Right kidney (tissue), 1 donor: ENCODE results near the gene CDYL2.

Source experiments
- DNase-seq: peaks from one replicate; pipeline ENCODE4 v3.0.0-alpha.2; 2016

The CDYL2 gene

GRCh38 chr16:80592273-80592672, 212.1 kb downstream of the CDYL2 start:
- no peak for DNase-seq

- DNase-seq, result no peak
Measured at GRCh38 chr16:80591071-80591915, 213.1 kb downstream of the CDYL2 start.

- no peak for DNase-seq
Measured at GRCh38 chr16:80587071-80587470, 217.3 kb downstream of the CDYL2 start.

DNA sequence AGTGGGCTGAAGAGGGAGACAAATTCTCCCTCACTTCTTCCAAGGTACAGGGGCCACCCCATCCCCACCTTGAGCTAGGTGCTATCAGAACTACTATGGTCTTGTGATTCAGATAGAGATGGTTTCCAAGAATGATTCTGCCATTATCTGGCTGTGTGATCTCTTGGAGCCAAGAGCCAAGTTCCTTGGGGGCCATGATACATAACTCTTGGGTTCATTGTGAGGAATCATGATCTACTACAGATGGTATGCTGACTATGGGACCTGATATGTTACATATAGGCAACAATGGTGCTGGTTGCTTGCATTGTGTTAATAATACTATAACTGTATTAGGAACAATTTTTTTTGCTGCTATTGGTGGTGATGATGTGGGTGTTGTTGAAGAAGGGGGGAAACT, 217.9 kb downstream of the CDYL2 start:
- DNase-seq, result no peak

DNA sequence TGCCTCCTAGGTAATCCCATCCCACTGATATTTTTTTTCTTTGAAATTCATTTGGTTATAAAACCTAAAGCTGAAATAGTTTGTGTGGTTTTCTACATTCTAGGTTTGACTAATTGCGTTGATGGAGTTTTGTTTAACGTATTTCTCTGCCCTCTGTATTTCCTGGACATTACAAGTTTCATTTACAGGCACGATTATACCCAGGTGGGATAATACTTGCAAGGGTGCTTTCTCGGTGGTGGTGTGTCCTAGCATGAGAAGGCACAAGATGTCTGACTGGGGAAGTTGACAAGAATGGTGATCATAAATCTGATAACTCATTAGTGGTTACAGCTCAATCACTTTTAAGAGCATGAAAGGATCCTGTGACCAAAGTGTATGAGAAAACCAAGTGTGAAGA, 218.6 kb downstream of the CDYL2 start:
- no peak for DNase-seq

DNA sequence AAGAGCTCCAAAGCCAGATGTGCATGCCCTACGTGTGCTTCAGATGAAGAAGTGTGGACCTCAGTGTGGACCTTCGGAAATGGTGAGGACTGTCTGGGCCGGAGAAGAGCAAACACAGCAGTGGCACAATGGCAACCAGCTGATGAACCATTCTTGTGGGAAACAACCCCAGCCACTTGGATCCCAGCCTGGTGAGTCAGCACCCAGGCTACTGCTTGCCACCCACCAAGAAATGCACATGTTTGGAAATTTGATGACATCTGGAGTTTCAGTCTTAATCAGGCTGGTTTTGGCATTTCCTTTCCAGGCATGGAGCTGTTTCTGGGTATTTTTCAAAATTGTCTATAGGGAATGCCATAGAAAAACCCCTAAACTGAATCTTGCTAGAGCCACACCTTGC, 220.9 kb downstream of the CDYL2 start:
- no peak for DNase-seq

- DNase-seq, result no peak
Measured at GRCh38 chr16:80580109-80580832, 224.1 kb downstream of the CDYL2 start.

DNA sequence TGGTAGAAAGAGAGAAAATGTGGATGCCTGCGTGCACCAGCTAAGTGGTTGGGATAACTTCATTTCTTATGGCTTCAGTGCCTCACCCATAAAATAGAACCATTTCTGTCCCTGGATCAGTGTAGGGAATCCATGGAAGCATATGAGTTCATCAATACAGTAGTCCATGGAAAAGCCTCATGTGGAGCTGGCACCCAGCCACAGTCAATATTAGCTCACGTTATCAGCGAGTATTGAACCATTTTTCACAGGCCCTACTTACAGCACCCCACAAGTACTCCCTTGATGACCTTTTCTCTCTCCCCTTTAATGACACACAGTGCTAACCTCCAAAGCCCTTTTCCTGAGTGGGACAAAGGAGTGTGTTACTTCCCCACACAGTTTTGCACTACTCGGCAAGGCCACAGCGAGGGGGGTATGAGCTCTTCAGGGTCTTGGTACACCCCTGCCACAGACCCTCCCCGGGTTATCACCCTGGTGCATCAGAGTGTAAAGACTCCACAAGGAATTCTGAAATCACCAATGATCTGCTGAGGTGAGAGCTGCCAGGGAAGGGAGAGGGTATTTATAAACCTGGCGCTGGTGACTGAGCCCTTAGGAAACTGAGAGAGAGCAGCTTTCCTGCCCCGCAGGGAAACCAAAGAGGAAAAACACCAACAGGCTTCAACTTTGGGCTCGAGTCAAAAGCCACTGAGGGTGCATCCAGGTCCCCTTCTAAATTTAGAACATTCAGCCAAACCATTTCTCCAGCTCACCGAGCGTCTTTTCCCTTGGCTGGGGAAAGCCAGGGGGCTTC, 226.7 kb downstream of the CDYL2 start:
- DNase-seq, result no peak

DNA sequence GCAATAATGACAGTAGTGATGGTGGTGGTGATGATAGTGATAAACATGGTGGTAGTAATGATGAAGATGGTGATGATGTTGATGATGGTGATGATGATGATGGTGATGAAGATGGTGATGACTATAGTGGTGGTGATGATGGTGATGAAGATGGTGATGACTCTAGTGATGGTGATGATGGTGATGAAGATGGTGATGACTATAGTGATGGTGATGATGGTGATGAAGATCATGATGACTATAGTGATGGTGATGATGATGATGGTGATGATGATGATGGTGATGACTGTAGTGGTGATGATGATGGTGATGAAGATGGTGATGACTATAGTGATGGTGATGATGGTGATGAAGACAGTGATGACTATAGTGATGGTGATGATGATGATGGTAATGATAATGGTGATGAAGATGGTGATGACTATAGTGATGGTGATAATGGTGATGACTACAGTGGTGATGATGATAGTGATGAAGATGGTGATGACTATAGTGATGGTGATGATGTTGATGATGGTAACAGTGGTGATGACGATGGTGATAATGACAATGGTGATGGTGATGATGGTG, 228.0 kb downstream of the CDYL2 start:
- no peak for DNase-seq

DNA sequence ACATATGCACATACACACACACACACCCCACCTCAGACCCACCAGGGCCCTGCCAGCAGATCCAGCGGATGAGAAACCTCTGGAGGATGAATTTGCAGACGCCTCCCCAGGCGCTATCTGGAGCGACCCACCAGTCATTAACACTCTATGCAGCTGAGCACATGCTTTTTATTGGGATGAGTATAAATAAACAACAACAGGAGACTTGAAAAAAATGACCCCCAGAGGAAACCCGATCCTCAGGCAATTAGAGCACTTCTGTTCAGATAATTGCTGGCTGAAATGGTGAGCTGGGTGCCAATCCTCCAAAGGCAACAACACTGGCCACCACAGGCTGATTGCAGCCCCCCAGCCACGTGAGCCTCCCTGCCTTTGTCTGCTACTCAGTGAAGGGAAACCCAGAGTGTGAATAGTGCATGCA, 230.7 kb downstream of the CDYL2 start:
- DNase-seq, result no peak

- DNase-seq, result no peak
Measured at GRCh38 chr16:80570106-80570478, 234.3 kb downstream of the CDYL2 start.

DNA sequence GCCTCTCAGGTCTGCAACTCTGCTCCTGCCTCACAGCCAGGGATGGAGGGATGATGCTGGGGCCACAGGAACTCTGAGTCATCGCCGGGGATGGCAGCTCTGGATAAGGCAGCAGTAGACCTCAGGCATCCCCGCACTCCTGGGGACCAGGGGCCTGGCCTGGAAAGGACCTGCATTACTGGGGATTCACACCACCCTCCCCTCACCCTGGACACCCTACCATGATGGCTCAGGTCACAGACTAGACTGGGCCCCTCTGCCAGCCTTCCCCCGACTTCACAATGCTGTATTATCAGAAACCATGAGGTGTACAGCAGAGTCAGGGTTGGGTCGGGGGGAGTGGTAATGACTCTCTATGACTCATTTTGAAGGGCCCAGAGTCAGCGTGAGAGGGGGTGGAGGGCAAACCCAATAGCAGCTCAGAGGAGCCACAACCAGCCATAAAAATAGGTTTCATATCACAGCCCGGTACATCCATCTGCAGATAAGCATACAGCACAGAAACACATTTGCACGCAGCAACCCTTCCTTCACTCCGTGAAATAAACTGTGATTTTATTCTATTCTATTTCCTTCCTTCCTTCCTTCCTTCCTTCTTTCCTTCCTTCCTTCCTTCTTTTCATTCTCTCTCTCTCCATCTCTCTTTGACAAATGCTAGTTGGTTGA, 234.8 kb downstream of the CDYL2 start:
- no peak for DNase-seq

DNA sequence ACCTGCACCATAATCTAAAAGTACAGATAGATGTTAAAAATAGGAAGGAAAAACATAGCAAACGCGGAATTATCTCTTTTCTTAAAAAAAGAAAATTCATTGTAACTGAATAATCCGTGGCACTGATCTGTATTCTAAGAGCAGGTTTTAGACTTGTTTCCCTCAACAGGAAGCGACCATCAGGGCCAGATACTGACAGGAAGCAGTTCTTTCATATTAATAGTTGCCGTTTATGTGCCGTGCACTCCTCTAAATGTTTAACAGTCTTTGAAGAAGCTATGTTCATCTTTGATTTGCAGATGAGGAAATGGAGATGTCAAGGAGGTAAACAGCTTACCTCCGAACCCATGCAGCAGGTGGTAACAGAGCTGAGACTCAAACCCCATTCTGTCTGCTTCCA, 240.0 kb downstream of the CDYL2 start:
- DNase-seq, result no peak

DNA sequence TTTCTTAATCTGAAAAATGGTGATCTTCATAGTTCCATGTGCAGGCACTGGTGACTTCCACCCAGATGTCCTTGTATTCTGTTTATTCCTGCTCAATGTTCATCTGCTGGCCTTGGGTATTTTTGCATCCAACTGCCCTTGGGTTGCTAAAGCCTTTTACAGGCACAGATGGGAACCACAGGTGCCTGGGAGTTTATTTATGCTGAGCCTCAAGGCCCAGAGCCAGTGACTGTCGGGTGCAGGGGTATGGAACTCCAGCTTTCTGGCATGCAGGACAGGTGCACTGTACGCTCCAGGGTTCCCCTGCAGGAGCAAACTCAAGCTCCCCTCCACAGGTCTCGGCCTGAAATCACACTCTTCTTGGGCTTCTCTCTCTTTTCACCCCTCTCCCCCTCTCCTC, 241.3 kb downstream of the CDYL2 start:
- no peak for DNase-seq

- DNase-seq, result no peak
Measured at GRCh38 chr16:80559369-80559768, 245.0 kb downstream of the CDYL2 start.

DNA sequence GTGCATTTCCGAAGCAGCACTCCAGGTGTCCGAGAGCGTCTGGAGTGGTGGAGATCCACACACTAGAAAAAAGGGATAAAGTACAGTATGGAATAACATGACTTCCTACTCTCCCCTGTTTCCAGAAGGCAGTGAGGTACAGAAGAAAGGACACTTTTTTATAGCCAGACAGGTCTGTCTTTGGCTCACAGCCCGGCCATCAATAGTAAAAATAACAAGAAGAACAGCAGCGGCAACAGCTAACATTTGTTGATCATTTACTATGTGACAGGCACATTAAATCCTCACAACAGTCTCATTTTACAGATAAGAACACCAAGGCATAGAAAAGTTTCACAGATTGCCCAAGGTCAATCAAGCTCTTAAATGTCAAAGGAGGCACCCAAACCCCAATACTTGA, 247.4 kb downstream of the CDYL2 start:
- DNase-seq, result no peak

DNA sequence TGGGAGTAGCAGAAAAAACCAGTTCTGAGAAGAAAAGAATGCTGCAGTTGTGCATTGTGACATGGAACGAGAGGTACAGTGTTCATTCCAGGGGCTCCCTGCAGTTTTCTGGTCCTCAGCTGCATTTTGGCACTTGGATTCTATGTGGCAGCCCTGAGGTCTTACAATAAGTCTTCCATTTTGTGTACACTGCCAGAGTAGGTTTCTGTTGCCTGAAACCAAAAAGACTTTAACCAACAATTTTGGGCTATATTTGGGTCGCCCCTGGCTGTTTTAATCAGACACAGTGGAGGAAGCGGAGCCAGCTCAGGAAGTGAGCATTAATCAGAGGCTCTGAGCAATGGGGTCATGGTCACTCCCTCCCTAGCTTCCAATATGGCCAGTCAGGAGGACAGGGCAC, 247.9 kb downstream of the CDYL2 start:
- DNase-seq, result no peak

DNA sequence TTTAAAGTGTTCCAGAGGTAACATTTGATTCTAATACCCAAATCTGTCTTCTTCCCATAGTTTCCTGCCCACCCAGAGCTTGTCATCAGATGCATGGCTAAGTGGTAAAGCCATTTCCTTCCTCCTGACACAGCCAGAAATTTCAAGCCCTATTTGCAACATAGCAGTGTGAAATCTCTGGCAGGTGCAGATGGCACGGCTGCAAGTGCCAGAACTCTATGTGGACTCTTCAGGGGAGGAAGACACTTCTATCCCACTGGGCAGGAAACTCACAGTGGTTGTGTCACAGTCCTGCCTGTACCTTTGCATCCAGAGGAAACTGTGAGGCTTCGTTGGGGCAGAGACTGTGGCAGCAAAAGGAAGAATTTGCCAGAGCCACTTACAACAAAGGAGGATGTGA, 250.4 kb downstream of the CDYL2 start:
- no peak for DNase-seq

- no peak for DNase-seq
Measured at GRCh38 chr16:80552277-80552676, 252.1 kb downstream of the CDYL2 start.
